GM21717 (cell line): ENCODE data around the gene KRTAP5-2.

ENCODE experiments used
- ATAC-seq: cut with Tn5 transposase; IDR thresholded peaks from one replicate; pipeline ENCODE4 v1.9.1; 2021; ENCODE audit warnings: mild to moderate bottlenecking, moderate library complexity; ENCODE audit not compliant: unreplicated experiment

Gene KRTAP5-2

GRCh38 chr11:1568441-1568911 lies 29.6 kb downstream of the KRTAP5-2 start:
- no peak for ATAC-seq

- no peak for ATAC-seq
Observed at GRCh38 chr11:1567721-1568100, 30.4 kb downstream of the KRTAP5-2 start.

- no peak for ATAC-seq
Observed at GRCh38 chr11:1567052-1567720, 30.9 kb downstream of the KRTAP5-2 start.

- no peak for ATAC-seq
Observed at GRCh38 chr11:1566381-1567051, 31.6 kb downstream of the KRTAP5-2 start.

- ATAC-seq, result no peak
Observed at GRCh38 chr11:1565904-1566247, 32.2 kb downstream of the KRTAP5-2 start.

- ATAC-seq, result no peak
Observed at GRCh38 chr11:1565173-1565903, 32.8 kb downstream of the KRTAP5-2 start.

GRCh38 chr11:1564535-1565172 lies 33.4 kb downstream of the KRTAP5-2 start:
- ATAC-seq, result no peak

- no peak for ATAC-seq
Observed at GRCh38 chr11:1563697-1564534, 34.2 kb downstream of the KRTAP5-2 start.

GRCh38 chr11:1563149-1563638 lies 34.9 kb downstream of the KRTAP5-2 start:
- ATAC-seq, result no peak

- ATAC-seq, result no peak
Observed at GRCh38 chr11:1562469-1563148, 35.5 kb downstream of the KRTAP5-2 start.

GRCh38 chr11:1561955-1562354 lies 36.1 kb downstream of the KRTAP5-2 start:
- no peak for ATAC-seq

GRCh38 chr11:1561266-1561665 lies 36.8 kb downstream of the KRTAP5-2 start:
- ATAC-seq, result no peak

GRCh38 chr11:1560649-1561251 lies 37.3 kb downstream of the KRTAP5-2 start:
- no peak for ATAC-seq

- no peak for ATAC-seq
Observed at GRCh38 chr11:1560002-1560648, 38.0 kb downstream of the KRTAP5-2 start.

GRCh38 chr11:1559111-1559951 lies 38.8 kb downstream of the KRTAP5-2 start:
- ATAC-seq, result no peak

- ATAC-seq, result no peak
Observed at GRCh38 chr11:1558775-1559110, 39.4 kb downstream of the KRTAP5-2 start.

- no peak for ATAC-seq
Observed at GRCh38 chr11:1557904-1558774, 40.0 kb downstream of the KRTAP5-2 start.
